PFSK-1 (cell line): ENCODE measurements around the gene CUX1.

Experiments
- POLR2AphosphoS5 ChIP-seq: IDR thresholded peaks from 2 replicates; pipeline ENCODE4 v1.6.1; 2012; ENCODE audit warnings: low read depth, mild to moderate bottlenecking, control low read depth, low read length, moderate library complexity
- TAF1 ChIP-seq: IDR thresholded peaks from 2 replicates; pipeline ENCODE4 v1.6.1; 2012; ENCODE audit warnings: low read length, control low read depth, borderline replicate concordance; ENCODE audit not compliant: insufficient read depth

- TF ChIP-seq TAF1 = no peak
- TF ChIP-seq POLR2AphosphoS5 = no peak
Measured at GRCh38 chr7:102198417-102198956, 381.1 kb downstream of the CUX1 start.
